Measurements from ENCODE around the gene CALCB. TPM values are rescaled to one million over a fixed set of nuclear protein-coding genes. Genes with fewer than 3 reads are reported as not detected.
"Not testable (repeated sequence)": the region's sequence is repeated elsewhere in the genome, so short reads cannot be mapped to it uniquely, and the experiment has no call there.

The CALCB gene, protein sequence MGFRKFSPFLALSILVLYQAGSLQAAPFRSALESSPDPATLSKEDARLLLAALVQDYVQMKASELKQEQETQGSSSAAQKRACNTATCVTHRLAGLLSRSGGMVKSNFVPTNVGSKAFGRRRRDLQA
- under 1 TPM; 0.35 to 0.89 TPM for total RNA-seq

DNA sequence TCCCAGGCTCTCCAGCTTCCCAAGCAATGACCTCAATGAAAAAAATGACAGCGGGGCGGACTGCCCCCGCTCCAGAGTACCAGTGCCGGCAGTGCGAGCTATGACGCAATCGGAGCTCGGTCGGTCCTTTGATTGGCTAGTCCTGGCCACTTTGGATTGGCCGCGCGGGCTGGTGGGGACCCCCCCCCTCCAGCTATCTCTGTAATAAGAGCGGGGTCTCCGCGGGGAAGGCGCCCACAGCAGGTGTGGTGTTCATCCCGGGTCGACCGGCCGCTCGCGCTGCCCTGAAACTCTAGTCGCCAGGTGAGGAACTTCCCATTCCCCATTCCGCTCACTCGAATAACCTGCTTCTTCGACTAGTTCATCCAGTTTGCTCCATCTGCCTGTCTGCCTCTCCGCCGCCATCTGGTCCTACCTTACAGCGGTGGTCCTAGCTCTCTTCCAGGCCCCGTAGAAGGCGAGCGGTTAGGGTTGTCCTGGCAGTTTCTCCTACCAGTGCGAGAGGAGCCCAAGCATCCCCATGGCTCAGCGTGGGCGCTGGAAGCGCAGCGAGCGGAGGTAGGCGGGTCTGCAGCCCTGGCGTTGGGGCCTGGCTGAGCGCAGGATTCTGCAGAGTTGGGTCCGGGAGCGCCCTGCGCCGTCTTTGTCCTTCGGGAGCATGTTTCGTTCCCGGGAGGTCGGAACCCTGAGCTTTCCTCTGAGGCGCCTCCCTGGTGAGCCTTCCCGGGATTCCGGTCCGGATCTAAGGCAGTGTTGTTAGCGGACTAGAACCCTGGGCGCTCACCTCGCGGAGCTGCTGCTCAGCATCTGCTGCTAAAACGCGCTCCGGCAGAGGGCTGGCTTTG, at the start of gene CALCB:
CALCB (plus strand) TSS at position 233 of the 845 bp plus-strand sequence. CDS start 1,126 bp downstream, outside the sequence.
- Mint-ChIP-seq H3K27ac (peak within 1 kb of the TSS; percentile 55), H3K4me1 (peaks cover 19% of the 10 kb centered on the region), H3K9me3 (peaks cover 3% of the 10 kb centered on the region), H3K4me3 (peak within 1 kb of the TSS; percentile 72), H3K36me3 (ENCODE audit: low read depth) (no peaks in the 10 kb centered on the region), H3K27me3 (peaks cover 15% of the 10 kb centered on the region)
- DNase-seq: no peak
- CTCF ChIA-PET: interaction anchor here (0.7 to 4.3 kb wide), 15 partner anchors 11 to 167 kb away, joined by 3 to 33 read pairs (median 4); no protein-coding TSS in a partner anchor
- POLR2A ChIA-PET: interaction anchor here (0.7 kb wide), 1 partner anchor 231 kb away, joined by 3 read pairs; no protein-coding TSS in a partner anchor

DNA sequence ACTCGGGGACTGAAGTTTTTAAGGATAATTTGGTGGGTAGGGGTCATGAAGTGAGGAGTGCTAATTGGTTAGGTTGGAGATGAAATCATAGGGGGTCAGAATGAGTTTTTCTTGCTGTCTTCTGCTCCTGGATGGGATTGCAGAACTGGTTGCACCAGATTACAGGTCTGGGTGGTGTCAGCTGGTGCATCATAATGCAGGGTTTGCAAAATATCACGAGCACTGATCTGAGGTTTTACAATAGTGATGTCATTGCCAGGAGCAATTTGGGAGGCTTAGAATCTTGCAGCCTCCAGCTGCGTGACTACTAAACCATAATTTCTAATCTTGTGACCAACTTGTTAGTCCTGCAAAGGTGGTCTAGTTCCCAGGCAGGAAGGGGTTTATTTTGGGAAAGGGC, 46.4 kb upstream of the CALCB start:
- POLR2A ChIA-PET: no interaction called here
- no peak for DNase-seq
- Mint-ChIP-seq H3K4me1 (peaks cover 2% of the 10 kb centered on the region), H3K9me3 (no peaks in the 10 kb centered on the region), H3K27ac (no peak overlapping the region), H3K36me3 (ENCODE audit: low read depth) (no peaks in the 10 kb centered on the region), H3K27me3 (peaks cover 24% of the 10 kb centered on the region), H3K4me3 (no peak overlapping the region)
- CTCF ChIA-PET: interaction anchor here (1.2 kb wide), 1 partner anchor 20 kb away, joined by 3 read pairs; no protein-coding TSS in a partner anchor

GRCh38 chr11:15027956-15028355, 45.4 kb upstream of the CALCB start:
- no peaks in the 10 kb centered on the region for H3K9me3 Mint-ChIP-seq
- H3K27me3 Mint-ChIP-seq: peaks cover 24% of the 10 kb centered on the region
- ChIA-PET POLR2A (no interaction called here), CTCF (no interaction called here)
- peaks cover 2% of the 10 kb centered on the region for H3K4me1 Mint-ChIP-seq
- no peaks in the 10 kb centered on the region for H3K36me3 Mint-ChIP-seq (ENCODE audit: low read depth)
- DNase-seq: no peak
- H3K4me3 Mint-ChIP-seq: no peak overlapping the region
- H3K27ac Mint-ChIP-seq: no peak overlapping the region

GRCh38 chr11:15028379-15028778, 45.0 kb upstream of the CALCB start:
- no peaks in the 10 kb centered on the region for H3K36me3 Mint-ChIP-seq (ENCODE audit: low read depth)
- ChIA-PET CTCF (no interaction called here), POLR2A (no interaction called here)
- H3K9me3 Mint-ChIP-seq: no peaks in the 10 kb centered on the region
- H3K4me1 Mint-ChIP-seq: peaks cover 2% of the 10 kb centered on the region
- H3K27ac Mint-ChIP-seq: no peak overlapping the region
- H3K4me3 Mint-ChIP-seq: no peak overlapping the region
- H3K27me3 Mint-ChIP-seq: peaks cover 28% of the 10 kb centered on the region
- DNase-seq: no peak

GRCh38 chr11:15031945-15032344, 41.4 kb upstream of the CALCB start:
- POLR2A ChIA-PET; DNase-seq; H3K27ac Mint-ChIP-seq; H3K4me3 Mint-ChIP-seq; H3K4me1 Mint-ChIP-seq; H3K36me3 Mint-ChIP-seq (ENCODE audit: low read depth); H3K9me3 Mint-ChIP-seq; CTCF ChIA-PET: not testable (repeated sequence)
- peaks cover 26% of the 10 kb centered on the region for H3K27me3 Mint-ChIP-seq

- Mint-ChIP-seq H3K27ac (no peak overlapping the region), H3K36me3 (ENCODE audit: low read depth) (no peaks in the 10 kb centered on the region), H3K9me3 (no peaks in the 10 kb centered on the region), H3K4me3 (no peak overlapping the region), H3K4me1 (no peaks in the 10 kb centered on the region), H3K27me3 (peaks cover 30% of the 10 kb centered on the region)
- CTCF ChIA-PET: interaction anchor here (1.6 kb wide), 1 partner anchor 91 kb away, joined by 4 read pairs; no protein-coding TSS in a partner anchor
- POLR2A ChIA-PET: no interaction called here
- DNase-seq: no peak
These were observed 38.6 kb upstream of the CALCB start for GRCh38 chr11:15034687-15035267.

- Mint-ChIP-seq H3K9me3 (no peaks in the 10 kb centered on the region), H3K4me1 (no peaks in the 10 kb centered on the region), H3K27me3 (peaks cover 25% of the 10 kb centered on the region), H3K27ac (no peak overlapping the region), H3K36me3 (ENCODE audit: low read depth) (no peaks in the 10 kb centered on the region), H3K4me3 (no peak overlapping the region)
- CTCF ChIA-PET: interaction anchor here (1.6 kb wide), 1 partner anchor 91 kb away, joined by 4 read pairs; no protein-coding TSS in a partner anchor
- DNase-seq: no peak
- POLR2A ChIA-PET: no interaction called here
These were observed 38.1 kb upstream of the CALCB start for GRCh38 chr11:15035283-15035682.

DNA sequence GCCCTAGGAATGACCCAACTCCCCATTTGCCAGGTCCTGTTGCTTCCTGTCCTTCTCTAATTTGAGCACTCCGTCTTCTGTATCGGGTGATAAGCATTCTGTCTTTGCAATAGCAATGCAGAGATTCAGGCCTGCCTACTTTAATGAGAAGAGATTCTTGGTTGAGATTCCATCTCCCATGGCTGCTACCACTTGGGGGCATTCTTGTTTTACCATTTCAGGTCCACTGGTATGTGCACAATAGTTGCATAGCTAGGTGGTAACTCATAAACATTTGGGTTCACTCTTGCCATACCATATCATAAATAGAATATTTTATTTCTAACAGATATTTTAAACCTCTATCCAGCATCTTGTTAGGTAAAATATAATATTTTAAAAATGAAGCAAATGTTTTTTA, 34.4 kb upstream of the CALCB start:
- no peaks in the 10 kb centered on the region for H3K36me3 Mint-ChIP-seq (ENCODE audit: low read depth)
- no peak for DNase-seq
- ChIA-PET CTCF (interaction anchor here (0.5 kb wide), 1 partner anchor 86 kb away, joined by 4 read pairs; no protein-coding TSS in a partner anchor), POLR2A (no interaction called here)
- H3K9me3 Mint-ChIP-seq: no peaks in the 10 kb centered on the region
- no peak overlapping the region for H3K4me3 Mint-ChIP-seq
- H3K4me1 Mint-ChIP-seq: no peaks in the 10 kb centered on the region
- H3K27me3 Mint-ChIP-seq: peaks cover 12% of the 10 kb centered on the region
- H3K27ac Mint-ChIP-seq: no peak overlapping the region

- POLR2A ChIA-PET: interaction anchor here (0.6 kb wide), 1 partner anchor 607 kb away, joined by 5 read pairs; no protein-coding TSS in a partner anchor
- no peak overlapping the region for H3K4me3 Mint-ChIP-seq
- DNase-seq: no peak
- H3K36me3 Mint-ChIP-seq (ENCODE audit: low read depth): no peaks in the 10 kb centered on the region
- peaks cover 9% of the 10 kb centered on the region for H3K27me3 Mint-ChIP-seq
- no peak overlapping the region for H3K27ac Mint-ChIP-seq
- no peaks in the 10 kb centered on the region for H3K9me3 Mint-ChIP-seq
- no peaks in the 10 kb centered on the region for H3K4me1 Mint-ChIP-seq
- CTCF ChIA-PET: no interaction called here
These were observed 28.2 kb upstream of the CALCB start for GRCh38 chr11:15045209-15045608.

GRCh38 chr11:15045891-15046290, 27.5 kb upstream of the CALCB start:
- H3K27ac Mint-ChIP-seq: no peak overlapping the region
- H3K4me1 Mint-ChIP-seq: no peaks in the 10 kb centered on the region
- ChIA-PET CTCF (no interaction called here), POLR2A (interaction anchor here (0.6 to 0.7 kb wide), 2 partner anchors 138 to 606 kb away, joined by 5 to 8 read pairs; no protein-coding TSS in a partner anchor)
- no peaks in the 10 kb centered on the region for H3K9me3 Mint-ChIP-seq
- no peak overlapping the region for H3K4me3 Mint-ChIP-seq
- no peak for DNase-seq
- no peaks in the 10 kb centered on the region for H3K36me3 Mint-ChIP-seq (ENCODE audit: low read depth)
- peaks cover 7% of the 10 kb centered on the region for H3K27me3 Mint-ChIP-seq

DNA sequence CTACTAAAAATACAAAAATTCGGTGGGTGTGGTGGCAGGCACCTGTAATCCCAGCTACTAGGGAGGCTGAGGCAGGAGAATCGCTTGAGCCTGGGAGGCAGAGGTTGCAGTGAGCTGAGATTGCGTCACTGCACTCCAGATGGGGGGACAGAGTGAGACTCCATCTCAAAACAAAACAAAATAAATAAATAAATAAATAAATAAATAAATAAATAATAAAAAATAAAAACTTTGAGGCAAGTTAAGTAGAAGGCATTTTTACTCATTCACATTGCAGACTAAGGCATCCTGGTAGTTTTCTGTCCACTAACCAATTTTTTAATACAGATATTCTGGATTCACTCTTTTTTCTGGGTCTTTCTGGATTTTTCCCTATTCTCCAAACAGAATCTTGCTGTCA, 26.7 kb upstream of the CALCB start:
- H3K4me3 Mint-ChIP-seq; DNase-seq; H3K27ac Mint-ChIP-seq; H3K9me3 Mint-ChIP-seq; CTCF ChIA-PET; H3K27me3 Mint-ChIP-seq; H3K4me1 Mint-ChIP-seq; H3K36me3 Mint-ChIP-seq (ENCODE audit: low read depth): not testable (repeated sequence)
- POLR2A ChIA-PET: interaction anchor here (0.7 kb wide), 1 partner anchor 137 kb away, joined by 8 read pairs; no protein-coding TSS in a partner anchor

DNA sequence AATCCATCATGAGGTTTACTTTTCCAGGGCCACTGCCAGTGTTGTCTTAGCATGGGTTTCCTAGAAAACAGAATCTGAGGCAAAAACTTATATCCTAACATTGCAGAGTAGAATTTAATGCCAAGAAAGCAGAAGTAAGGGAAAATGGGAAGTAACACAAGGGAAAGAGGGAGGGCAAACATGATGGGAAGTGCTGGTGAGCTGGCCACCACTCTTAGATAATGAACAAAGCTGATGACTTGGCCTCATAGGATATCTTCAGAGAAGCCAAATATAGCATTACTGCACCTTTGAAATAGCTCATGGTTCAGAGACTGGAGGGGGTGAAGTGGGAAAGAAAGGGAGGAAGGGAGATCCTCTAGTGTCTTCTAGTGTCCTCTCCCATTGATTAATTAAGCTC, 24.8 kb upstream of the CALCB start:
- ChIA-PET POLR2A (no interaction called here), CTCF (interaction anchor here (1.2 kb wide), 1 partner anchor 26 kb away, joined by 3 read pairs; no protein-coding TSS in a partner anchor)
- no peaks in the 10 kb centered on the region for H3K9me3 Mint-ChIP-seq
- no peak overlapping the region for H3K27ac Mint-ChIP-seq
- peaks cover 5% of the 10 kb centered on the region for H3K27me3 Mint-ChIP-seq
- no peak overlapping the region for H3K4me3 Mint-ChIP-seq
- H3K36me3 Mint-ChIP-seq (ENCODE audit: low read depth): no peaks in the 10 kb centered on the region
- no peak for DNase-seq
- peaks cover 3% of the 10 kb centered on the region for H3K4me1 Mint-ChIP-seq

DNA sequence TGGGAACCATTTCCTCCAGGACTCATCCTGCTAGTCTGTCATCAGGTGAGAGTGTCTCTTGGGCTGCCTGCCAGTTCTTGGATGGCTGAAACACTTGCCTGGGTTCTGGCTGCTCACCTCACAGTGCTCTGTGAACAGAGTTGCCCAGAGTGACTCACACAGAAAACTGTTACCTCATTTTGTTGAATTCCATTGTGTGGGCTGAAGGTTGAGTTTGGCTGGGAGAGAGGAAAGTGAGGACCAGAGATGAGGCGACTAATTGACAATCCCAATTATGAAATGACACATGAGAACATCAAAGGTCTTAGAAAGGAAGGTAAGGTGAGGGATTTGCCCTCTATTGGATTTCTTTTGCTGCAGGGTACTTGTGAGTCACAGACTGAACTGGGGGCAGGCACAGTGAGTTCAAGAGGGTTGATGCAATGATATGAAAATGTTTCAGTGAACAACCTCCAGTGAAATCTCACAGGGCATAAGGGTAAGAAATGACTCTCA, 20.2 kb upstream of the CALCB start:
- no peak overlapping the region for H3K4me3 Mint-ChIP-seq
- CTCF ChIA-PET: interaction anchor here (1.0 kb wide), 1 partner anchor 22 kb away, joined by 3 read pairs; no protein-coding TSS in a partner anchor

More for the DNA sequence above, 20.2 kb upstream of the CALCB start:
- Mint-ChIP-seq H3K36me3 (ENCODE audit: low read depth) (no peaks in the 10 kb centered on the region), H3K4me1 (peaks cover 3% of the 10 kb centered on the region), H3K9me3 (no peaks in the 10 kb centered on the region), H3K27me3 (peaks cover 3% of the 10 kb centered on the region), H3K27ac (no peak overlapping the region)
- no peak for DNase-seq
- POLR2A ChIA-PET: no interaction called here

All from activated CD4-positive, alpha-beta T cell treated with anti-CD3 and anti-CD28 coated beads, Interleukin-2, amount 10 ng/mL, durations not matched to agents 7 days and 5 days (primary cell).